Activated CD8-positive, alpha-beta memory T cell treated with anti-CD3 and anti-CD28 coated beads, Interleukin-2, amount 50 U/mL, for 48 hours (primary cell): ENCODE measurements around the gene ASB5.
"Not testable (repeated sequence)": the region's sequence is repeated elsewhere in the genome, so short reads cannot be mapped to it uniquely, and the experiment has no call there.

Experiments used
- DNase-seq: peaks from one replicate; pipeline ENCODE4 v3.0.0-alpha.2; 2020

Gene ASB5, protein sequence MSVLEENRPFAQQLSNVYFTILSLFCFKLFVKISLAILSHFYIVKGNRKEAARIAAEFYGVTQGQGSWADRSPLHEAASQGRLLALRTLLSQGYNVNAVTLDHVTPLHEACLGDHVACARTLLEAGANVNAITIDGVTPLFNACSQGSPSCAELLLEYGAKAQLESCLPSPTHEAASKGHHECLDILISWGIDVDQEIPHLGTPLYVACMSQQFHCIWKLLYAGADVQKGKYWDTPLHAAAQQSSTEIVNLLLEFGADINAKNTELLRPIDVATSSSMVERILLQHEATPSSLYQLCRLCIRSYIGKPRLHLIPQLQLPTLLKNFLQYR

DNA sequence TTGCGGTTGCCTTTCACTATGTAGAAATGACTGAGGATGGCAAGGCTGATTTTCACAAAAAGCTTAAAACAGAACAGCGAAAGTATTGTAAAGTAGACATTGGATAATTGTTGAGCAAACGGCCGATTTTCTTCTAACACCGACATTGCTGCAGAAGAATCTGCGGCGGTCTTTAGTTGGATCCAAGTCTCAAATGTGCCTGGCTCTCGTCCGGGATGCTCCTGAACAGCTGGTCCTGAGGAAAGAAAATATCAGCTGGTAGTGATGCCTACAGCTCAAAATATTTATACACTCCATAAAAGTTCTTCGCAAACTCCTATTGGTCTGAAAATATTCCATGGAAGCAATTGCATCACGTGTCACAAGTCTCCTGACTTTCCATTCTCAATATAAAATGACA is at the start of gene ASB5:
Gene ASB5, minus strand, starts transcription at position 260 of the 400 bp plus-strand sequence. Its CDS starts 114 bp downstream, at position 146.
- DNase-seq, result no peak

DNA sequence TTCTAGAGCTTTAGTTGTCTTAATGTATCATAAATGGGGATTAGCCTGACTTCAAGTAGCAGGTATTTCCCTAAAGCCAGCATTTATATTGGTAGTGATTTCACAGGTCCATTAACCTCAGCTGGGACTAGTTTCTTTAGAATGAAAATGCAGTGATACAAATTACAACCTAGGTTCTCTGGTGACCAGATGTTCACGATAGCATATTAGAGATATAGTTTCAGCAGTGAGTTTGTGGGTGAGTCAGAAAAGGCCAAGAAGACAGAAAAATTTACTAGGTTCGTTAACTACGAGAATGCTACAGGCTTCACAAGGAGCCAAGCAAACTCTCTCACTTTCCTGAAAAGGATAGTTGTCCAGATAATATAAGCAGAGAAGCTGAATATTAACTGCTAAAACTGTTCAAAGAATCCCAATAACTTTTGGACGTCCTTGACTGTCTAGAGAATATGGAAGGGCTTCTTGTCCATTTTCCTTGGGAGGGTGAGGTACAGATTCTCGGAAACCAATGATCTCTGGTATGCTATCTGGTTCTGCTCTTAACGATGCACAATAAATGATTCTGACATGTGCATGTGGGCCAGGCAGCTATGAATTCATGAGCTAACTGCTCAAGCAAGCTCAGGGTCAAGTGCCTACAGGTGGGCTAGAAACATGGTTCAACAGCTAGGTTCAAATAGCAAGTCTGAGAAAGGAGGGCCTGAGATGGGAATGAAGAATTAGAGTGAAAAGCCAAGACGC is 44.7 kb upstream of the ASB5 start:
- no peak for DNase-seq

DNA sequence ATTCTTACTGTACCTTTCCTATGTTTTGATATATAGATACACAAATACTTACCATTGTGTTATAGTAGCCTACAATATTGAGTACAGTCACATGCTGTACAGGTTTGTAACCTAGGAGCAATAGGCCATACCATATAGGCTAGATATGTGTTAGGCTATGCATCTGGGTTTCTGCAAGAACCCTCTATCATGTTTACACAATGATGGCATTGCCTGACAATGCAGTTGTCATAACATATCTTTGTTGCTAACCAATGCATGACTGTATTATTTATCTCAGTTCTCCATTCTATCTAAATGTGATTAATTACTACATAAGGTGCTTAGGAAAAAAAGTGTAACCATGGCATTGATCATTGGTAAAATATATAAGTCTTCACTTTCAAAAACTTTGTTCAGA is 40.8 kb upstream of the ASB5 start:
- DNase-seq, result no peak

DNA sequence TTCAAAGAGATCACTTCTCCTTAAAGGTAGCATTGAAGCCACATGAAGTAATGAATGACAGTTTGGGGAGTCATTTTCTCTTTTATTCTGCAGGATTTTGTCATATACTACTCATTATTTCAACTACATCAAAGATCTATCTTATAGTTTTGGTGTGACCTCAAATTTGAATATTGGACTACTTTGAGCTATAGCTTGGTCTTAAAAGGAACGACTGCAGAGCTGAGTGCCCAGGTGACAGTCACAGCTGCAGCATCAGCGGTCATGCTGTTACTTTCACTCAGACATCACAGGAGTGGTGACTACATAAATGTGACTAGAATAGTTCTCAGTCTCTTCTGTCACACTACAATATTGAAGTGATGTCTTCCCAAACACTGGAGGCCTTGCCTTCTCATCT is 40.0 kb upstream of the ASB5 start:
- DNase-seq, result no peak

DNA sequence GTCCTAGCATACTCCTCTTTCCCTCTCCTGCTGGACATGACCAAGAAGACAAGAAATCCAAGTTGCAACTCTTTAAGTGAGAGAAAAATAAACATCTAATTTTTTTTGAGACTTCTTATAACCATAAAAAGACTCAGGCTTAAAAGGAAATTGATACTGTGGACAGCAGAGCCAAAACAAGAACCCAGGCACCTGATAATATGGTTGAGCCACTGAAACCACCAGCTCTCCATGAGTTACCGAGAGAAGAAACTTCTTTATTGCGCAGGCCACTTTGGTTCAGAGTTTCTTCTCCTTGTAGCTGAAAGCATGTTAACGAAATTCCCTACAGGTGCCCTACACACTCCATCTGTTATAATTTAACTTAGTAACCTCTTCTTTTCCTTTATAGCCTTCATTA is 39.4 kb upstream of the ASB5 start:
- DNase-seq, result no peak

DNA sequence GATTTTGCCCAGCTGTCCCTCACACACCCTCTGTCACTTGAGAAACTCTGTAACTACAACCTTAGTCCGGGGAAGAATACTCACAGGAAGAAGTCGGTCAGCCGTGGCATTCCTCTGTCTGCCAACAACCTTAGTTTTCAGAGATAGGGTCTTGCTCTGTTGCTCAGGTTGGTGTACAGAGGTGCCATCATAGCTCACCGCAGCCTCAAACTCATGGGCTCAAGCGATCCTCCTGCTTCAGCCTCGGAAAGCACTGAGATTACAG is 38.6 kb upstream of the ASB5 start:
- DNase-seq, result no peak

DNA sequence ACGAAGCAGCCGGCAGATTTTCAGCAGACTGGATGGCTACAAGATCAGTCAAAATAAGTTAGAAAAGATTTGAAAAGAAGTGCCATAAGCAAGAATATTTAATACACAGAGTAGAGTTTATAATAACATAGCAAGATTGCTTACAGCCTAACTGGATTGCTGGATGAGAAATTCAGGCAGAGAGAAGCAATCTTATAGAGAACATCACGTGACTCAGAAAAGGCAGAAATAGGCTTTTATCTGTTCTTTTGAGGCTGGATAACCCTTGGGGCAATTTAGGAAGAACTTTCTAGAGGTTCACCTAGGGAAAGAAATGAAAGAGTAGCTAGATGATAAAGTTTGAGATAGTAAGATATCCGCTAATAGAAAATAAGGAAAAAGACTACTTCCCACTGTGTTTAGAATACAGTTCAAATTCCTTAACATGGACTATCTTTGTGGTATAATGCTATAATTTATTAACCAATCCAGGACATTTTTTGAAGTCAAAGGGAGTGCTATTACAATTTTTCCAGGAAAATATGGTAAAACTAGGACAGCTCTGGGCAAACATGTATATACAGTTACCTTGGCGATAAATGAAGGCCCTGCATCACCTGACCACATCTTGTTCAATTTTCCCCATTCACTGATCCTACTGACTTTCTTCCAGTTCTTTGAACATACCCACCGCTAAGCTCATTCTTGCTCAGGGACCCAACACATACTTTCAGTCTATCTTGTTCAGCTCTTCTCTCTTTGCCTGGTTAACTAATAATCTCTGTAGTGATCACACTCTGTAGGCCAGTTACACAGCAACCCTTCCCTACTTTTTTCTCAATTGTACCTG is 38.0 kb upstream of the ASB5 start:
- no peak for DNase-seq

DNA sequence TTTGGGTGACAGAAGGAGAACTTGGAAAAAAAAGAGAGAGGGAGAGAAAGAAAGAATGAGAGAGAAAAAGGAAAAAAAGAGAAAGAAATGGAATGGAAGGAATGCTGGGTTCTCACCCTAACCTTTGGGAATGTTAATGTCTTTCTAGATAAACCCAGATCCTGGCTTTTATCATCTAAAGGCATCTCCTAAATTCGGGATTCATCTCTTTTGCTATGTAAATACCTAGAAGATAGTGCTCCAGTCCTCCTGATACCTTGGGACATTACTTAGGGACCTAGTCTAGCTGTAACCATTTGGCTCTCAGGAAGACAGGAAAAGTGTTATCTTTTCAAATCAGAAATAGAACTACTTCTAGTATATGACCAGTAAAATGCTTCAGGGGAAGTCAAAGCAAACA is 34.9 kb upstream of the ASB5 start:
- DNase-seq, result no peak

DNA sequence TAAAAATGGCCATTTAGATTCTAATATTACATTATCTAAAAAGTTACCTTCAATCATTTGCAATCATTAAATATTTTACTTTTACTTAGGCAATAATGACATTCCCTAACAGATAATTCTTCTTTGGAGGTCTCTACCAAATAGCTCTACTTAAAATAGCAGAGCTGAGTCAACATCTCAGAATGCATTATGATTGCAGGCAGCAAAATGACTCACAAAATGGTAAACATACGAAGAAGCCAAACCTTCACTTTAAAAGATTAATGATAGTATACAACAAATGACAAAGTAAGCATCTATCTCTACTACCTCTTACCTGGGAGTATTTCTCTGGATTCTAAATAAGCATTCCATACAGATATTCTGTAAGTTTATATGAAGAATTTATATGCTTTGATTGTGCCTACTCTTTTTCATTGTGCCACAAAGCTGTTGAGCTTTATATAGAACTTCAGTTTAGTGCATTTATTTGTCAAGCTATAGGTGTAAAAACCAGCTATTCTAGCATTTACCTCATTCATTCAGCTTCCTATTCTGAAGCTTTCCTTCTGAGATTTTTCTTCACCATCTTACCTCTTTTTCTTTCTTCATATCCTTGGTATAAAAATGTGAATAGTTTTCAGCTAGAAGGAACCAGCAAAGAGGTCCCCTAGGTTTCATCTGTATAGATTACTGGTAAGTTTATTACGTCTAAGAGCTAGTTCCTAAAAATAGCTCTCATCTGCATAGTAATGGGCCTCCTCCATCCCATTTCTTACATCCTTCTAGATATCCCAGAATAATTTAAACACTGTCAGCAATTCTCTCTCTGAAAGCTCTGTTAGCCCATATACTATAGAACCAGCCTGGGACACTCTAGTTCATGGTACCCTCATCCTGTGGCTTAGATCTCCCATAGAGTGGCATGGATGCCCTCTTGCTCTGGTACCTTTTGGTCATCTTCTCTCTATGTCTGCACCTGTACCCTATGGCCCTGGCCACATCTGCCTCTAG is 33.6 kb upstream of the ASB5 start:
- no peak for DNase-seq

DNA sequence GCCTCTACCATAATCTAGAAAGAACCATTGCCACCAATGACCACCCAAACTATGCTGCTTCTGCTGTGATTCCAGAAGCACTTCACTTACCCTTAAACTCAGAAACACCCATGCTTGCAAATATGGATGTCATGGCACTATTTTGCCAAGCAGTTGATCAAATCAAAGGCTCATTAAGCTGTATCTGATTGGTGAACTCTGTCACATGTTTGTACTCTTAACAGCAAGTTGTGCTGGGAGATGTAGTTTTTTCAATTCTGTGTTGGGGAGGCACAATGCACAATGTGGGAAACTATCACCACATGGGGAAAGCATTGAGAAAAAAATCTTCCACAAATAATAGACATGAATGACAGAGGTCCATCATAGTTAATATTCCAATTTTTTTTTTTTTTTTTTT is 31.5 kb upstream of the ASB5 start:
- no peak for DNase-seq

DNA sequence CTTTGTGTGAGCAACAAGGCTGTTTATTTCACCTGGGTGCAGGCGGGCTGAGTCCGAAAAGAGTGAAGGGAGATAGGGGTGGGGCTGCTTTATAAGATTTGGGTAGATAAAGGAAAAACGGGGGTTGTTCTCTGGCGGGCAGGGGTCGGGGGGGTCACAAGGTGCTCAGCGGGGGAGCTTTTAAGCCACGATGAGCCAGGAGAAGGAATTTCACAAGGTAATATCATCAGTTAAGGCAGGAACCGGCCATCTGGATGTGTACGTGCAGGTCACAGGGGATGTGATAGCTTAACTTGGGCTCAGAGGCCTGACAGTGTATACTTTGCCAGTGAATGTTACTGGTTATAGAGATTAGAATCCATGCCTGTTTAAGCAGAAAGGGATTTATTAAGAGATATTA is 31.0 kb upstream of the ASB5 start:
- no peak for DNase-seq

DNA sequence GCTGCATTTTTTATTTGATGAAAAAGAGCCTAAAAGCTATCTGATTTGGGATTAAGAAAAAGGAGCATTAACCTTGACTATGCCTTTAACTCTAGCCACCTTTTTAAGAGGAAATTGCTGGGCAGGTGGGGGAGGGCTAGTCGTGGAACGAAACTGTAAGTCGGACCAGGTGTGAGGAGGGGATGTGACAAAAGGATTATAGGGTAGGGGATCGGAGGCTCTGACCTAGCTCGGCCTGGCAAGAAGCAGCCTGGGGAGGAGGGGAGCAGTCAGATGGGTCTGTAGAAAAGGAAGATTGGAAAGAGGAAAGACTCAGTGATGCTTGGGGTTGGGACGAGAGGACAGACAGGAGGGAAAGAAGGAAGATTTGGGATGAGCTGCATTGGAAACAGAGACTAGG is 29.6 kb upstream of the ASB5 start:
- no peak for DNase-seq

DNA sequence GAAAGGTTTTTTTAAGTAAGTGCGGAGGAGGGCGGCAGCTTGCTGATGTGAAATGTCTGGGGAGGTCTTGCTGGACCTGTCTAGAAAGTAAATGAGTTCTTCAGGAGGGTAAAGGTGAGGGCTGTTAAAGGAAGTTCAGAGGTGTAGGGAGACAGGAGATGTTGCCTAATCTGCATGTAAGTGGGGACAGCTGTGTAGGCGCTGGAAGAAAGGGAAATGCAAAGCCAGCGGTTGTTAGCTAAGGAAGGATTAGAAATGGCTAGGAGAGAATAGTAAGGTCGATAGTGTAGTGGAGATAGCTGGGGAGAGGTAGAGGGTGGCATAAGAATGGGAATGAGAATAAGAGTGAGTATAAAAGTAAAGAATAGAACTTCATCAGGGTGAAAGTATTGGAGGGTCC is 26.9 kb upstream of the ASB5 start:
- not testable (repeated sequence) for DNase-seq

DNA sequence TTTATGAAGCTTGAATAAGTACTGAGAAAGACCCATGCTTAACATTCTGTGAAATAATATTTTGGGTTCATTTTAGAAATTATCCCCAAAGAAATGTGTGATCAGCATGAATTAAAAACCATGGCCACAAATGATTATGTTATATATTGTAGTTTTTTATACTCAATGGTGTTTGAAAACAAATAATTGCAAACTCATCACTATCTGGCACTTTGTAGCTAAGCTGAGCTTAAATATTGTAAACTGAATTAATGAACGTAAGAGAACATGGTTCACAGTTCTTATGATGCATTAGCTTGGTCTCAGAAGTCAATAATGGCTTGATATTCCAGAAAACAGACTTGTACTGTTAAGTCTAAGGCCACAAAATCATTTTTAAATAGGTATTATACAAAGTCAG is 24.6 kb upstream of the ASB5 start:
- no peak for DNase-seq

DNA sequence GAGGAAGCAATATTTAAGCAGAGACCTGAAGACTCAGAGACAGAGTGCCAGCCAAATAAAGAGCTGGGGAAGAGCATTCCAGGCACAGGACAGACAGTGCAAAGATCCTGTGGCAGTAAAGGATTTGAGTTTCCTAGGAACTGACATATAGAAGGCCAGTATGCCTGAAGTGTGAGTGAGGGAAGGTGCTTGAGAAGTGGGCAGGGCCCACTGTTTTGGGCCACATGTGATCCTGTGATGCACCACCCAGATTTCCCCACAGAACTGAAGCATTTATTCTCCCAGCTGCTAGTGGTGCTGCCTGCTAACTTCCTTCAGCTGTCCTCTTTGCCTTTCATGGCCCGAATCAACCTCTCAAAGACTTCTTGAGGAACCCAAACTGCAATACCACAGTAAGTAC is 23.9 kb upstream of the ASB5 start:
- no peak for DNase-seq

DNA sequence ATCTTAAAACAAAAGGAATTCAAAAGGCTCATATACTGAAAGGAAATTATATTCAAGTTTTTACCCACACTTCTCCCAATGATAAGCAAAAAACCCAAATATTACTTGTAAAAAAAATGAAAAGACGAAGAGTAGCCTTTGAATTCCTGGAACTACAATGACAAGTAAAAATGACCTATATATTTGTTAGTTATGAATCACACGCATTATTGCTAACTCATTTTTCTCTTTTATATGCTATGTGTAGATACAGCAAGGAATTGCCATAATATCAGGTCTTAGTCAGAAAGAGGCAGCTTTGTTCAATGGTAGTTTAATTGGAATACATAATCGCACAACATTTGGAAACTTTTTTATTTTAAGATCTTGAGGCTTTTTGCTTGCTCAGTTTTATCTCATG is 22.7 kb upstream of the ASB5 start:
- DNase-seq, result no peak

DNA sequence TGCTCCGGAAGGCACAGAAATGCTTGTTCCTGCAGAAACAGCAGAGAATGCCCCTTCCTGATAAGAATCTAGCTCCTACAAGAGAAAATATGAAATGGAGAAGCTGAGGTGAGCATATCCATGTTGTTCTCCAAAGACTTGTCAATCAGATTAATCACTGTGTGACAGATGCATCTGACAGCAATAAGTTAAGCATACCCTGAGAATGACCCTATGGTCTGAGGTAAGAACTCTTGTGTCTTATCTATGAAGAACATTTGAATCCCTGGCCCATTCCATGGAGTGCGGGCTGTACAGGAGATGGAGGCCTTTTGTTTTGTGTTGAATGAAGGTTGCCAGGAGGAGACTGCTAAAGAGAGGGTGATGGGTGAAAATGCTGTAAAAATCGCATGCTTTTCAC is 21.5 kb upstream of the ASB5 start:
- no peak for DNase-seq

DNA sequence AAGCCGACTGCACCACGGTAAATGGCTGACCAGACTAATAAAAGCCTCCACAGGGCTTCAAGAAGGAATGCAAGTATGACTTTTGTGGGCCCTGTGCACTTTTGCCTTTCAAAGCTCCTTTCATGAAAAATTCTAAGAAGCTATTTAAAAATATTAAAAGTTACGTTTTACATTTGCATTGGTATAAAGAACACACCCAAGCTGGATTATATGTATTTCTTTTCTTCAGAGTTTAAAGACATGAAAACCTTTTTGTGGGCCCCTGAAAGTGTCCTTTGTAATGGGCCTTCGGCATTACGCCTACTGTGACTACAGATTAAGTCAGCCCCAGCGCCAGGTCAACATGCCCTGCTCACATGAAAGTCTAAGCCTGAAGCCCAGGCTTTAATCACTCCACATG is 20.5 kb upstream of the ASB5 start:
- no peak for DNase-seq

DNA sequence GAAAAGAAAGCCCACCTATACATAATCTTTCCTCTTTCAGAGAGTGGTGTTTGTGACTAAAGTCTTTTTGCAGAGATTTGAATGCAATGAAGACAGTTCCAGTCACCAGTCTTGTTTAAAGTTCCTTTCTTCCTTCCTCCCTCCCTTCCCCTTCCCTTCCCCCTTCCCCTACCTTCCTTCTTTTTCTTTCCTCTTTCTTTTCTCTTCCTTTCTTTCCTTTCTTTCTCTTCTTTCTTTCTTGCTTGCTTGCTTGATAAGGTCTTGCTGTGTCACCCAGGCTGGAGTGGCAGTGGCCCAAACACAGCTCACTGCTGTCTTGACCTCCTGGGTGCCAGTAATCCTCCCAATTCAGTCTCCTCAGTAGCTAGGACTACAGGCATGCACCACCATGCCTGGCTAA is 19.0 kb upstream of the ASB5 start:
- DNase-seq, result no peak

DNA sequence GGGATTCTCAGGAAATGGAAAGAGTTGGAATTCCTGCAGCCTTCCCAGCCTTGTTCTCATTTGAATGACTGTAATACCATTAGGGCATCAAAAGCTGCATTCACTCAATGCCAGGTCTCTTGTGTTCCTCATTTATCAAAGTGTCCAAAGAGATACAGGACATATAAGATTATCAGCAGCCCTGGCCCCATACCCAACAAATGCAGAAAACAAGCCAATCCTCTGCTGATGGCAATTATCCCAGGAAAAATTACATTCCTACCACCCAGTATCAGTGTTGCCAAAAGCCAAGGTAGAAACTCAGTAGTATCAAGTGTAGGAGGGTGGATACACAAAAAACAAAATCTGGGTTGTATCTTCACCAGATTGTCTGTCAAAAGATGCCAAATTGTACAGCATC is 18.5 kb upstream of the ASB5 start:
- no peak for DNase-seq

DNA sequence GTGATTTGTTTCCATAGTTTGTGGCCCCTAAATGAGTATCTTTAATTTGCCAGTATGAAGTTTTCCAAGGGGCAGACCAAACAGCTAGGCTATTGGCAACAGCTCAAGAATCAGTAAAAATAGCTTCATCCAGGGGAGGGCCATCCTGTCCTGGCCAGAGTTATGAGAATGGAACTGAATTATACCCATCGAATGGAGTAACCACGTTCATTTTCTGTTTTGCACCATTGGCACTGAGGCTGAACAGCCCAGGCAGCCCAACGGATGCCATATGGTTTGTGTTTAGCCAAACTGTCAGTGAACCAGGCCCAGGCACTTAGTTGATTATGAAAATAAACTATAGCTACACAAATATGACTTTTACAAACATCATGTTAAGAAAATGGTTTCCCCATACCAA is 17.7 kb upstream of the ASB5 start:
- no peak for DNase-seq

DNA sequence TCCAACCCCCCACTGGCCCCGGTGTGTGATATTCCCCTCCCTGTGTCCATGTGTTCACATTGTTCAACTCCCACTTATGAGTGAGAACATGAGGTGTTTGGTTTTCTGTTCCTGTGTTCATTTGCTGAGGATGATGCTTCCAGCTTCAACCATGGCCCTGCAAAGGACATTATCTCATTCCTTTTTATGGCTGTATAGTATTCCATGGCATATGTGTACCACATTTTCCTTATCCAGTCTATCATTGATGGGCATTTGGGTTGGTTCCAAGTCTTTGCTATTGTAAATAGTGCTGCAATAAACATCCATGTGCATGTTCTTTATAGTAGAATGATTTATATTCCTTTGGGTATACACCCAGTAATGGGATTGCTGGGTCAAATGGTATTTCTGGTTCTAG is 10.5 kb upstream of the ASB5 start:
- not testable (repeated sequence) for DNase-seq
